MM.1S (cell line): Measurements from ENCODE around the gene S1PR5.
"Not testable (repeated sequence)": the region's sequence is repeated elsewhere in the genome, so short reads cannot be mapped to it uniquely, and the experiment has no call there.

ENCODE experiments used
- DNase-seq: peaks from one replicate; pipeline ENCODE4 v3.0.0-alpha.2; 2015
- H2AFZ ChIP-seq: fragments of 300-600 bp; sonication (generic); 2 replicates; pipeline ENCODE4 v1.6.0; 2016; ENCODE audit warnings: antibody characterized with exemption, low read length
- H3F3A ChIP-seq: fragments of 300-600 bp; sonication (generic); 2 replicates; pipeline ENCODE4 v1.6.1; 2016; ENCODE audit warnings: mild to moderate bottlenecking, antibody characterized with exemption, low read length, moderate library complexity, mixed read lengths; ENCODE audit not compliant: insufficient read depth
- H3K27ac ChIP-seq: fragments of 300-600 bp; sonication (generic); 2 replicates; pipeline ENCODE4 v1.5.1; 2016; ENCODE audit warnings: mild to moderate bottlenecking, low read length
- H3K27me3 ChIP-seq: fragments of 300-600 bp; sonication (generic); replicated peaks from 2 replicates; pipeline ENCODE4 v1.6.0; 2016; ENCODE audit warnings: low read length; ENCODE audit not compliant: insufficient read depth
- H3K36me3 ChIP-seq: fragments of 300-600 bp; sonication (generic); replicated peaks from 2 replicates; pipeline ENCODE4 v1.6.1; 2016; ENCODE audit warnings: mild to moderate bottlenecking, low read length, mixed read lengths; ENCODE audit not compliant: insufficient read depth
- H3K4me1 ChIP-seq: fragments of 300-600 bp; sonication (generic); 2 replicates; pipeline ENCODE4 v1.6.1; 2016; ENCODE audit warnings: low read length, mixed read lengths
- H3K4me2 ChIP-seq: fragments of 300-600 bp; sonication (generic); 2 replicates; pipeline ENCODE4 v1.6.0; 2016; ENCODE audit warnings: low read depth, low read length
- H3K4me3 ChIP-seq: fragments of 300-600 bp; sonication (generic); 2 replicates; pipeline ENCODE4 v1.5.1; 2016; ENCODE audit warnings: low read length, mixed read lengths
- H3K79me2 ChIP-seq: fragments of 300-600 bp; sonication (generic); 2 replicates; pipeline ENCODE4 v1.6.1; 2016; ENCODE audit warnings: mixed run types, low read length, mixed read lengths
- H3K9ac ChIP-seq: fragments of 300-600 bp; sonication (generic); 2 replicates; pipeline ENCODE4 v1.6.1; 2016; ENCODE audit warnings: low read length, mixed read lengths
- H3K9me2 ChIP-seq: fragments of 300-600 bp; sonication (generic); replicated peaks from 2 replicates; pipeline ENCODE4 v1.6.1; 2016; ENCODE audit warnings: mild to moderate bottlenecking, low read length, mixed read lengths; ENCODE audit not compliant: insufficient read depth
- H3K9me3 ChIP-seq: fragments of 300-600 bp; sonication (generic); replicated peaks from 2 replicates; pipeline ENCODE4 v1.6.1; 2016; ENCODE audit warnings: mild to moderate bottlenecking, low read length, mixed read lengths; ENCODE audit not compliant: insufficient read depth
- H4K20me1 ChIP-seq: fragments of 300-600 bp; sonication (generic); 2 replicates; pipeline ENCODE4 v1.6.1; 2016; ENCODE audit warnings: mild to moderate bottlenecking, low read length, moderate library complexity, mixed read lengths; ENCODE audit not compliant: insufficient read depth
- EZH2 ChIP-seq: fragments of 300-600 bp; sonication (generic); optimal IDR thresholded peaks from 2 replicates; pipeline ENCODE3; 2017; ENCODE audit warnings: low read depth, mild to moderate bottlenecking, antibody characterized with exemption, low read length, mixed read lengths
- EZH2phosphoT487 ChIP-seq: fragments of 300-600 bp; sonication (generic); IDR thresholded peaks from 2 replicates; pipeline ENCODE4 v1.6.1; 2018; ENCODE audit warnings: antibody characterized with exemption, low read length
- TF ChIP-seq, protein P1 (sequence below): fragments of 300-600 bp; sonication (generic); IDR thresholded peaks from 2 replicates; pipeline ENCODE4 v1.5.1; 2016; ENCODE audit warnings: antibody characterized with exemption, low read length, mixed read lengths

Gene S1PR5

GRCh38 chr19:10535613-10536012, 18.4 kb upstream of the S1PR5 start:
- H3K79me2 ChIP-seq: no peaks in the 10 kb centered on the region
- H3K9me3 ChIP-seq: no peaks in the 10 kb centered on the region
- no peaks in the 10 kb centered on the region for H3K9me2 ChIP-seq
- no peaks in the 10 kb centered on the region for H3K36me3 ChIP-seq
- no peaks in the 10 kb centered on the region for H4K20me1 ChIP-seq
- H3K4me3 ChIP-seq: no peak overlapping the region
- no peak overlapping the region for H3K4me2 ChIP-seq
- no peak overlapping the region for H2AFZ ChIP-seq
- no peak overlapping the region for H3K27ac ChIP-seq
- no peak for DNase-seq
- TF ChIP-seq EZH2: no peak
- TF ChIP-seq EZH2phosphoT487: no peak
- TF ChIP-seq, protein P1, sequence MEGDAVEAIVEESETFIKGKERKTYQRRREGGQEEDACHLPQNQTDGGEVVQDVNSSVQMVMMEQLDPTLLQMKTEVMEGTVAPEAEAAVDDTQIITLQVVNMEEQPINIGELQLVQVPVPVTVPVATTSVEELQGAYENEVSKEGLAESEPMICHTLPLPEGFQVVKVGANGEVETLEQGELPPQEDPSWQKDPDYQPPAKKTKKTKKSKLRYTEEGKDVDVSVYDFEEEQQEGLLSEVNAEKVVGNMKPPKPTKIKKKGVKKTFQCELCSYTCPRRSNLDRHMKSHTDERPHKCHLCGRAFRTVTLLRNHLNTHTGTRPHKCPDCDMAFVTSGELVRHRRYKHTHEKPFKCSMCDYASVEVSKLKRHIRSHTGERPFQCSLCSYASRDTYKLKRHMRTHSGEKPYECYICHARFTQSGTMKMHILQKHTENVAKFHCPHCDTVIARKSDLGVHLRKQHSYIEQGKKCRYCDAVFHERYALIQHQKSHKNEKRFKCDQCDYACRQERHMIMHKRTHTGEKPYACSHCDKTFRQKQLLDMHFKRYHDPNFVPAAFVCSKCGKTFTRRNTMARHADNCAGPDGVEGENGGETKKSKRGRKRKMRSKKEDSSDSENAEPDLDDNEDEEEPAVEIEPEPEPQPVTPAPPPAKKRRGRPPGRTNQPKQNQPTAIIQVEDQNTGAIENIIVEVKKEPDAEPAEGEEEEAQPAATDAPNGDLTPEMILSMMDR: no peak
- no peaks in the 10 kb centered on the region for H3K4me1 ChIP-seq
- no peak overlapping the region for H3K9ac ChIP-seq
- H3K27me3 ChIP-seq: peaks cover 17% of the 10 kb centered on the region
- H3F3A ChIP-seq: no peaks in the 10 kb centered on the region

DNA sequence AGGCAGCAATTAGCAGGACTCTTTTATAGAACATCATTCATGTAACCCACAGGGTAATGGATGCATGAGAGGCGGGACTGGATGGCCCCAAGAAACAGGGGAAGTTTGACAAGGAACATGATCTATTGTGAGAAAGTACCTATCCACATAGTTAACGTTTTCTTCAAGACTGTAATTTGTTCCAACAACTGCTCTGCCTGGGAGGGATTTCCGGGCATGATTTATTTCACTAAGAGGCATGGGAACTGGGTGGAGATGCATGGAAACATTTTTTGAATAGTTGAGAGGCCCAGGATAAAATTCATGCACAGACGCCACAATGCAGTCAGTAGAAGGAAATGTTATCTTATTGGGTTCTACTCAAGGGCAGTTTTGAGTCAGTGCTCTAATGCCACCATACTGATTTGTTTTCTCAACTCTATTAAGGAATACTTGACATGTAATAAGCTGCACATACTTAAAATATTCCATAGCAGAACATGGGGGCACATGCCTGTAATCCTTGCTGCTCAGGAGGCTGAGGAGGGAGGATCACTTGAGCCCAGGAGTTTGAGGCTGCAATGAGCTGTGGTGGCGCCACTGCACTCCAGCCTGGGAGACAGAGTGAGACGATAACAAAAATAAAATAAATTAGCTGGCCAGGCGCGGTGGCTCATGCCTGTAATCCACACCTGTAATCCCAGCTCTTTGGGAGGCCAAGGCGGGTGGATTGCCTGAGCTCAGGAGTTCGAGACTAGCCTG, 16.6 kb upstream of the S1PR5 start:
- no peaks in the 10 kb centered on the region for H3K79me2 ChIP-seq
- TF ChIP-seq, protein P1: no peak
- no peak for TF ChIP-seq EZH2phosphoT487

GRCh38 chr19:10532457-10532856, 15.2 kb upstream of the S1PR5 start:
- TF ChIP-seq, protein P1: no peak
- TF ChIP-seq EZH2 (no peak), EZH2phosphoT487 (no peak)
- Histone ChIP-seq H4K20me1 (no peaks in the 10 kb centered on the region), H3K9me3 (no peaks in the 10 kb centered on the region), H3K36me3 (no peaks in the 10 kb centered on the region), H2AFZ (no peak overlapping the region), H3K9me2 (no peaks in the 10 kb centered on the region), H3K4me3 (no peak overlapping the region), H3K4me2 (no peak overlapping the region), H3K9ac (no peak overlapping the region), H3K27me3 (no peaks in the 10 kb centered on the region), H3K4me1 (no peaks in the 10 kb centered on the region), H3K27ac (no peak overlapping the region), H3K79me2 (no peaks in the 10 kb centered on the region), H3F3A (no peaks in the 10 kb centered on the region)
- no peak for DNase-seq

More for the DNA sequence above, 16.6 kb upstream of the S1PR5 start:
- no peak overlapping the region for H3K27ac ChIP-seq
- no peak for DNase-seq
- H3K36me3 ChIP-seq: no peaks in the 10 kb centered on the region
- H3K4me1 ChIP-seq: no peaks in the 10 kb centered on the region
- no peak overlapping the region for H3K4me2 ChIP-seq
- peaks cover 8% of the 10 kb centered on the region; the same call in 1 of the 2 replicates for H3K27me3 ChIP-seq
- H3F3A ChIP-seq: no peaks in the 10 kb centered on the region
- H3K4me3 ChIP-seq: no peak overlapping the region
- no peaks in the 10 kb centered on the region for H4K20me1 ChIP-seq
- H3K9ac ChIP-seq: no peak overlapping the region
- no peak overlapping the region for H2AFZ ChIP-seq
- H3K9me2 ChIP-seq: no peaks in the 10 kb centered on the region
- H3K9me3 ChIP-seq: no peaks in the 10 kb centered on the region

DNA sequence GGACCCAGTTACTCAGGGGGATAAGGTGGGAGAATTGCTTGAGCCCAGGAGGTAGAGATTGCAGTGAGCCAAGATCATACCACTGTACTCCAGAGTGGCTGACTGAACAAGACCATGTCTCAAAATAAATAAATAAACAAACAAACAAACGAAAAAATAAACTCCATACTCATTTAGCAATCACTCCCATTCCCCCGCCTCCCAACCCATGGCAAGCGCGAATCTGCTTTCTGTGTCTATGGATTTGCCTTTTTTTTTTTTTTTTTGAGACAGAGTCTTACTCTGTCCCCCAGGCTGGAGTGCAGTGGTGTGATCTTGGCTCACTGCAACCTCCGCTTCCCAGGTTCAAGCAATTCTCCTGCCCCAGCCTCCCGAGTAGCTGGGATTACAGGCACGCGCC, 9.6 kb upstream of the S1PR5 start:
- not testable (repeated sequence) for H3K9ac ChIP-seq, H3K79me2 ChIP-seq, H3F3A ChIP-seq, H3K27me3 ChIP-seq, H3K4me3 ChIP-seq, H3K4me2 ChIP-seq, H4K20me1 ChIP-seq, H3K9me2 ChIP-seq, H3K9me3 ChIP-seq, H3K36me3 ChIP-seq, H3K4me1 ChIP-seq, H3K27ac ChIP-seq, H2AFZ ChIP-seq, DNase-seq
